MM.1S (cell line): ENCODE data around the gene AP1M2.
A peak's percentile ranks its signal among the peaks of the same experiment; 100 is the strongest.

Experiments
- DNase-seq: peaks from one replicate; pipeline ENCODE4 v3.0.0-alpha.2; 2015
- H2AFZ ChIP-seq: fragments of 300-600 bp; sonication (generic); 2 replicates; pipeline ENCODE4 v1.6.0; 2016; ENCODE audit warnings: antibody characterized with exemption, low read length
- H3F3A ChIP-seq: fragments of 300-600 bp; sonication (generic); 2 replicates; pipeline ENCODE4 v1.6.1; 2016; ENCODE audit warnings: mild to moderate bottlenecking, antibody characterized with exemption, low read length, moderate library complexity, mixed read lengths; ENCODE audit not compliant: insufficient read depth
- H3K27ac ChIP-seq: fragments of 300-600 bp; sonication (generic); 2 replicates; pipeline ENCODE4 v1.5.1; 2016; ENCODE audit warnings: mild to moderate bottlenecking, low read length
- H3K27me3 ChIP-seq: fragments of 300-600 bp; sonication (generic); replicated peaks from 2 replicates; pipeline ENCODE4 v1.6.0; 2016; ENCODE audit warnings: low read length; ENCODE audit not compliant: insufficient read depth
- H3K36me3 ChIP-seq: fragments of 300-600 bp; sonication (generic); replicated peaks from 2 replicates; pipeline ENCODE4 v1.6.1; 2016; ENCODE audit warnings: mild to moderate bottlenecking, low read length, mixed read lengths; ENCODE audit not compliant: insufficient read depth
- H3K4me1 ChIP-seq: fragments of 300-600 bp; sonication (generic); 2 replicates; pipeline ENCODE4 v1.6.1; 2016; ENCODE audit warnings: low read length, mixed read lengths
- H3K4me2 ChIP-seq: fragments of 300-600 bp; sonication (generic); 2 replicates; pipeline ENCODE4 v1.6.0; 2016; ENCODE audit warnings: low read depth, low read length
- H3K4me3 ChIP-seq: fragments of 300-600 bp; sonication (generic); 2 replicates; pipeline ENCODE4 v1.5.1; 2016; ENCODE audit warnings: low read length, mixed read lengths
- H3K79me2 ChIP-seq: fragments of 300-600 bp; sonication (generic); 2 replicates; pipeline ENCODE4 v1.6.1; 2016; ENCODE audit warnings: mixed run types, low read length, mixed read lengths
- H3K9ac ChIP-seq: fragments of 300-600 bp; sonication (generic); 2 replicates; pipeline ENCODE4 v1.6.1; 2016; ENCODE audit warnings: low read length, mixed read lengths
- H3K9me2 ChIP-seq: fragments of 300-600 bp; sonication (generic); replicated peaks from 2 replicates; pipeline ENCODE4 v1.6.1; 2016; ENCODE audit warnings: mild to moderate bottlenecking, low read length, mixed read lengths; ENCODE audit not compliant: insufficient read depth
- H3K9me3 ChIP-seq: fragments of 300-600 bp; sonication (generic); replicated peaks from 2 replicates; pipeline ENCODE4 v1.6.1; 2016; ENCODE audit warnings: mild to moderate bottlenecking, low read length, mixed read lengths; ENCODE audit not compliant: insufficient read depth
- H4K20me1 ChIP-seq: fragments of 300-600 bp; sonication (generic); 2 replicates; pipeline ENCODE4 v1.6.1; 2016; ENCODE audit warnings: mild to moderate bottlenecking, low read length, moderate library complexity, mixed read lengths; ENCODE audit not compliant: insufficient read depth
- EZH2 ChIP-seq: fragments of 300-600 bp; sonication (generic); optimal IDR thresholded peaks from 2 replicates; pipeline ENCODE3; 2017; ENCODE audit warnings: low read depth, mild to moderate bottlenecking, antibody characterized with exemption, low read length, mixed read lengths
- EZH2phosphoT487 ChIP-seq: fragments of 300-600 bp; sonication (generic); IDR thresholded peaks from 2 replicates; pipeline ENCODE4 v1.6.1; 2018; ENCODE audit warnings: antibody characterized with exemption, low read length
- TF ChIP-seq, protein P1 (sequence below): fragments of 300-600 bp; sonication (generic); IDR thresholded peaks from 2 replicates; pipeline ENCODE4 v1.5.1; 2016; ENCODE audit warnings: antibody characterized with exemption, low read length, mixed read lengths

Gene AP1M2

DNA sequence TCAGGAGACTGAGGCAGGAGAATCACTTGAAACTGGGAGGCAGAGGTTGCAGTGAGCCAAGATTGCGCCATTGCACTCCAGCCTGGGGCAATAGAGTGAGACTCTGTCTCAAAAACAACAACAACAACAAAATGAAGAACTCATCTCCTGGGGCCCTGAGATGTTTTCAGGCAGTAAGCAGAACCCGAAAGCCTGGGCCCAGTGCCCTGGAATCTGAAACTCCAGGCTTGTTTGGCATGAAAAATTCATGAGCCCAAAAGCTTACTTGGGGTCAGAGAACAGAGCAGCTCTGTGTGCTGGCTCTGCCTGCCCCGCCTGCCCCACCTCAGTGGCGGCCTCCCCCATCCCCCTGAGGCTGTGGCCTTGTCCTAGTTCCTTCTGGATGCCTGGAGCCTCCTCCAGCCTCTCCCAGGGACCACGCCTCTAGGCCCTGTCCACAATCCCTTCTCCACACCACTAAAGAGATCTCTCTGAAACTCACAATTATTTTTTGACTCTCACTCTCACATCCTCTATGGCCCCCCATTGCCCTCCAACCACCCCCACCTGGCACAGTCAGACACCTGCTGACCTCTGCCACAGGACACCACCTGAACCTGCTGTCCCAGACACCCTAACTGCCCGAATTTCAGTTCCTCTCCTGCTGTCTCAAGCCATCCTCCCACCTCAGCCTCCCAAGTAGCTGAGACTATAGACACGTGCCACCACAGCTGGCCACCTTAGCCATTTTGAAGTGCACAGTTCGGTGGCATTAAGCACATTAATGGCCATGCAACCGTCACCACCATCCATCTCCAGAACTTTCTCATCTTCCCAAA lies 6.9 kb upstream of the AP1M2 start:
- no peaks in the 10 kb centered on the region for H3K36me3 ChIP-seq
- H3F3A ChIP-seq: peaks cover 32% of the 10 kb centered on the region
- H2AFZ ChIP-seq: no peak overlapping the region
- H3K4me1 ChIP-seq: peaks cover 23% of the 10 kb centered on the region
- no peaks in the 10 kb centered on the region for H3K9me3 ChIP-seq
- peak; percentile 70 for DNase-seq
- peak overlapping the region; percentile 32; the same call in 1 of the 2 replicates for H3K4me2 ChIP-seq
- H3K79me2 ChIP-seq: no peaks in the 10 kb centered on the region
- no peaks in the 10 kb centered on the region for H4K20me1 ChIP-seq
- H3K27ac ChIP-seq: peak overlapping the region; percentile 44; the same call in 1 of the 2 replicates
- no peak overlapping the region for H3K4me3 ChIP-seq
- H3K27me3 ChIP-seq: no peaks in the 10 kb centered on the region
- H3K9me2 ChIP-seq: no peaks in the 10 kb centered on the region
- no peak overlapping the region for H3K9ac ChIP-seq
- TF ChIP-seq, protein P1, sequence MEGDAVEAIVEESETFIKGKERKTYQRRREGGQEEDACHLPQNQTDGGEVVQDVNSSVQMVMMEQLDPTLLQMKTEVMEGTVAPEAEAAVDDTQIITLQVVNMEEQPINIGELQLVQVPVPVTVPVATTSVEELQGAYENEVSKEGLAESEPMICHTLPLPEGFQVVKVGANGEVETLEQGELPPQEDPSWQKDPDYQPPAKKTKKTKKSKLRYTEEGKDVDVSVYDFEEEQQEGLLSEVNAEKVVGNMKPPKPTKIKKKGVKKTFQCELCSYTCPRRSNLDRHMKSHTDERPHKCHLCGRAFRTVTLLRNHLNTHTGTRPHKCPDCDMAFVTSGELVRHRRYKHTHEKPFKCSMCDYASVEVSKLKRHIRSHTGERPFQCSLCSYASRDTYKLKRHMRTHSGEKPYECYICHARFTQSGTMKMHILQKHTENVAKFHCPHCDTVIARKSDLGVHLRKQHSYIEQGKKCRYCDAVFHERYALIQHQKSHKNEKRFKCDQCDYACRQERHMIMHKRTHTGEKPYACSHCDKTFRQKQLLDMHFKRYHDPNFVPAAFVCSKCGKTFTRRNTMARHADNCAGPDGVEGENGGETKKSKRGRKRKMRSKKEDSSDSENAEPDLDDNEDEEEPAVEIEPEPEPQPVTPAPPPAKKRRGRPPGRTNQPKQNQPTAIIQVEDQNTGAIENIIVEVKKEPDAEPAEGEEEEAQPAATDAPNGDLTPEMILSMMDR: no peak
- TF ChIP-seq EZH2phosphoT487 (no peak), EZH2 (no peak)

DNA sequence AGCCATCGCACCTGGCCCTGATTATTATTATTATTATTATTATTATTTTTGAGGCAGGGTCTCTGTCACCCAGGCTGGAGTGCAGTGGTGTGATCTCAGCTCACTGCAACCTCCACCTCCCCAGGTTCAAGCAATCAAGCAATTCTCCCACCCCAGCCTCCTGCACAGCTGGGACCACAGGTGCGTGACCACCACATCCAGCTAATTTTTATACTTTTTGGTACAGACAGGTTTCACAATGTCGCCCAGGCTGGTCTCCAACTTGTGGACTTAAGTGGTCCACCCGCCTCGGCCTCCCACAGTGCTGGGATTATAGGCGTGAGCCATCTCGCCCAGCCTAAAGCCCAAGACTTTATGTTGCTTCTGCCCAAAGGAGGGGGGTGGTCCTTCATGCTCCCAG lies 6.0 kb upstream of the AP1M2 start:
- Histone ChIP-seq H3K79me2 (no peaks in the 10 kb centered on the region), H3K4me1 (peaks cover 23% of the 10 kb centered on the region), H3K4me2 (no peak overlapping the region), H4K20me1 (no peaks in the 10 kb centered on the region), H3K27ac (no peak overlapping the region), H3K4me3 (no peak overlapping the region), H3K9me2 (no peaks in the 10 kb centered on the region), H3K9me3 (no peaks in the 10 kb centered on the region), H2AFZ (no peak overlapping the region), H3K27me3 (no peaks in the 10 kb centered on the region), H3K36me3 (no peaks in the 10 kb centered on the region), H3K9ac (no peak overlapping the region), H3F3A (peaks cover 32% of the 10 kb centered on the region)
- DNase-seq: no peak
- TF ChIP-seq, protein P1: no peak
- TF ChIP-seq EZH2 (no peak), EZH2phosphoT487 (no peak)

DNA sequence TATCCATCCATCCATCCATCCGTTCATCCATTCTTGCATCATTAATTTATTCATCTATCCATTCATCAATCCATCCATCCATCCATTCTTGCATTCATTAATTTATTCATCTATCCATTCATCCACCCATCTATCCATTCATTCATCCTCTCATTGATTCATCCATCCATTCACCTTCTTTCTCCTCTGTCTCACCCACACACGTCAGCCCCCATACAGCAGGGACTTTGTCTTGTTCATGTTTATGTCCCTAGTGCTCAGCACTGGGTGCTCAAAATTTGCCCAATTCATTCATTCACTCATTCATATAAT lies 683 bp upstream of the AP1M2 start:
- Histone ChIP-seq H3K27ac (no peak overlapping the region), H3K79me2 (no peaks in the 10 kb centered on the region), H4K20me1 (no peaks in the 10 kb centered on the region), H3K4me3 (no peak overlapping the region), H3K36me3 (no peaks in the 10 kb centered on the region), H3K9ac (no peak overlapping the region), H3K4me2 (no peak overlapping the region), H3K9me2 (no peaks in the 10 kb centered on the region), H3K27me3 (no peaks in the 10 kb centered on the region), H3K4me1 (no peaks in the 10 kb centered on the region), H2AFZ (no peak overlapping the region), H3F3A (no peaks in the 10 kb centered on the region), H3K9me3 (no peaks in the 10 kb centered on the region)
- DNase-seq: no peak
- no peak for TF ChIP-seq EZH2phosphoT487
- no peak for TF ChIP-seq EZH2
- TF ChIP-seq, protein P1: no peak
